Bone marrow (tissue), 2 donors: Measurements from ENCODE around the gene ZNF587B.
"Not testable (repeated sequence)": the region's sequence is repeated elsewhere in the genome, so short reads cannot be mapped to it uniquely, and the experiment has no call there.

ENCODE experiments used
- DNase-seq, 2 donors: peaks; one replicate each; lab custom pipeline; 2025; lab: John Stamatoyannopoulos, UW

Gene ZNF587B

DNA sequence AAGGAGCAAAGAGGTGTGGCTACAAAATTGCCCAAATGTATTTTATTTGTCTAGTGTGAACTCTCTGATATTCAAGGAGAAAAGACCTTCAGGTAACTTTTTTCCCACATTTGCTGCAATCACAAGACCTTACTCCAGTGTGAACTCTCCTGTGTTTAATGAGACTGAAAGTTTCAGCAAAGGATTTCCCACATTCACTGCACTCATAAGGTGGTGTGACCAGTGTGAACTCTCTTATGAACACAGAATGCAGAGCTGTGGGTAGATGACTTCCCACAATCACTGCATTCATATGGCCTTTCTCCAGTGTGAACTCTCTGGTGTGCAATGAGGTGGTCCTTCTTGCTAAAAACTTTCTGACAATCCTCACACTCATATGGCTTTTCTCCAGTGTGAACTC is 42.4 kb downstream of the ZNF587B start:
- DNase-seq = no peak

GRCh38 chr19:57873883-57874799 is 44.0 kb downstream of the ZNF587B start:
- DNase-seq = not testable (repeated sequence)

DNA sequence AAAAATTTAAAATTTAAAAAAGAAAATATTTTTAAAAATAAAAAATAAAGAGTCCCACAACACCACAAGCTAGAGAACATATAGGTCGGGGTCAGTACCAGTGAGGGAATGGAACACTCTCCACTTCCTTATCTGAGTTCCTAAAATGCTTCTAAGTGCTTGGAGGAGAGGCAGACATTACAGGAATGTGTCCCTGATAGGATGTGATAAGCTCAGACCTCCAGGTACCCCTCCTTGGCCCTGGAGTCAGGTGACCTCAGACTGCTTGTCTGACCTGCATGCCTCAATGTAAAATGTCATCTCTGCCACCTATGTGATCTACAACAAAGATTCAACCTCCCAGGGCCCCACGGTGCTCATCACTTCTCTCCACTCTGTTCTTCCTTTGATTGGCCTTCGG is 55.9 kb downstream of the ZNF587B start:
- no peak for DNase-seq

DNA sequence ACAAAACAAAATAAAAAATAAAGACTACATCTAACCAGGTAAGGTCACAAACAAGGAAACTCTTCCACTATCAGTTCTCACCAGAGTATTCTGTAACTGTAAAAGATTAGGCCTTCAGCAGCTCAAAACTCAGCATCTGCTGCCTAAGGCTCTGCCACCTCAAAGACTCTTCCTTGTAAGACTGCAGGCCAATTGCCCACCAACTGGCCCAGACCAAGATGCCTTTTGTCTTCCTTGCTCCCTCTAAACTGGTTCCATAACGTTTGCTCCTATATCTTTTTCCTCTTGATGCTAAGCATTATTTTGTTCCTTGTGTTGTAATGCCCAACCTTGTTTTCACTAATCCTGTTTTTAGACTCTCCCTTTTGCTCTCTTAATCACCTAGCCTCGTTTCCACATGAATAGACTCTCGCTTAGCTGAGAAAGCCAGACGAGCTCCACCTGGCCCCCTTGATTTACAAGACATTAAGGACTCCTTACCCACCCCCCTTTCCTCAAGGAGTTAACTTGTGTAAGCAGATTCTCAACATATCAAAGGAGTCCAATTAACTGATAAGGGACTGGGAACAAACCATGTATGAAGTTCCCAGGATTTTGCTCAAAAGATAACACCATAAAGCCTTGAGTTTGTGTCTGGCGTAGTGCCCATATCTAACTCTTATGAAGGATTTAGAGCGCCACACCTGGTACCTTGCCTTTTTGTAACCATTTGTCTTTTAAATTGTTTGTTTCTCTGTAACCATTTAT is 57.3 kb downstream of the ZNF587B start:
- DNase-seq = no peak

GRCh38 chr19:57888107-57888559 is 58.0 kb downstream of the ZNF587B start:
- DNase-seq = no peak

- peak in 1 of 2 donors; percentile 6 for DNase-seq
Observed at GRCh38 chr19:57888560-57889231, 58.6 kb downstream of the ZNF587B start, which contains the start of gene ZNF814. TSS of gene ZNF814 (minus strand) at chr19:57889037. CDS start at chr19:57888802, 235 bp downstream.

DNA sequence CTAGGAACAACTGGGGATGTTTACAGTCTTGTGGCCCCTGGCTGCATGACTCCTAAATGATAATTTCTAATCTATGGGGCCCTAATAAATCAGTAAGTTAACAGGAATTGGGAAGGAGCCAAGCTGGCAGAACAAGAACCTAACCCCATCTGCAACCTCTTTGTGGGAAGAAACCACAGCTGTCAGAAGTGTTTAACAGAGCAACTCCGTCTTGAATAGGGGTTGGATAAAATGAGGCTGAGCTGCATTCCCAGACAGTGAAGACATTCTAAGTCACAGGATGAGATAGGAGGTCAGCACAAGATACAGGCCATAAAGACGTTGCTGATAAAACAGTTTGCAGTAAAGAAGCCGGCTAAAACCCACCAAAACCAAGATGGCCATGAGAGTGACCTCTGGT is 60.6 kb downstream of the ZNF587B start:
- not testable (repeated sequence) for DNase-seq
